ENCODE measurements around the gene CKLF.
"Not testable (repeated sequence)": the region's sequence is repeated elsewhere in the genome, so short reads cannot be mapped to it uniquely, and the experiment has no call there.

DNA sequence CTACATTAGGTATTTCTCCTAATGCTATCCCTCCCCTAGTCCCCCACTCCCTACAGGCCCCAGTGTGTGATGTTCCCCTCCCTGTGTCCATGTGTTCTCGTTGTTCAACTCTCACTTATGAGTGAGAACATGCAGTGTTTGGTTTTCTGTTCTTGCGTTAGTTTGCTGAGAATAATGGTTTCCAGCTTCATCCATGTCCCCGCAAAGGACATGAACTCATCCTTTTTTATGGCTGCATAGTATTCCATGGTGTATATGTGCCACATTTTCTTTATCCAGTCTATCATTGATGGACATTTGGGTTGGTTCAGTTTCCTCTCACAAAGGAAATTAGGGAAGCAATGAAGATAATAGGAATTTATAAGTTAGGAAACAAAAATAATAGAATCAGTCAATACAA lies 14.9 kb downstream of the CKLF start:
- TF ChIP-seq CTCF (conservative IDR thresholded peaks at IDR 0.05); EZH2 (IDR thresholded peaks at IDR 0.05; ENCODE audit: low read depth): not testable (repeated sequence)

Data from PC-9 (cell line).